H1 (cell line): ENCODE measurements around the gene GADL1. TPM values are rescaled to one million over a fixed set of nuclear protein-coding genes. Genes with fewer than 3 reads are reported as not detected.

ENCODE experiments used
- CTCF ChIA-PET: fragments of 300-600 bp; sonication (Branson Sonifier 250); formaldehyde crosslinking; loops from one replicate; lab custom pipeline; 2021; ENCODE audit not compliant: partially characterized antibody; lab: Charles Lee
- POLR2A ChIA-PET: fragments of 300-600 bp; sonication (Branson Sonifier 250); formaldehyde crosslinking; loops from one replicate; lab custom pipeline; 2021; ENCODE audit warnings: inconsistent platforms; ENCODE audit not compliant: partially characterized antibody; lab: Charles Lee
- DNase-seq, 2 experiments: peaks; one replicate each; pipeline versions ENCODE4 v3.0.0 to v3.0.0-alpha.2; 2010 to 2022; ENCODE audit warnings: low spot score in 2 of 2, low read depth in 1 of 2, mixed read lengths in 1 of 2
- FAIRE-seq: peaks from 2 replicates; lab custom pipeline; 2011; peaks lifted over from hg19 to GRCh38; lab: Jason Lieb, UNC
- H2AFZ ChIP-seq: 2 replicates; pipeline ENCODE4 v1.8.1; 2012; ENCODE audit warnings: low read length, inconsistent platforms
- H2AK5ac ChIP-seq: 2 replicates; pipeline ENCODE4 v1.6.1; 2013; ENCODE audit warnings: low read depth, low read length
- H2BK120ac ChIP-seq: replicated peaks from 2 replicates; pipeline ENCODE3; 2013; ENCODE audit warnings: low read depth, low read length, inconsistent platforms
- H2BK12ac ChIP-seq: 2 replicates; pipeline ENCODE4 v1.6.1; 2013; ENCODE audit warnings: low read depth, low read length
- H2BK15ac ChIP-seq: 2 replicates; pipeline ENCODE4 v1.6.1; 2013; ENCODE audit warnings: low read length
- H2BK20ac ChIP-seq: 2 replicates; pipeline ENCODE4 v1.6.1; 2013; ENCODE audit warnings: low read length
- H2BK5ac ChIP-seq: 2 replicates; pipeline ENCODE4 v1.6.1; 2013; ENCODE audit warnings: low read depth, low read length
- H3K14ac ChIP-seq: 2 replicates; pipeline ENCODE4 v1.6.1; 2013; ENCODE audit warnings: inconsistent platforms; ENCODE audit not compliant: insufficient read length
- H3K18ac ChIP-seq: 2 replicates; pipeline ENCODE4 v1.6.1; 2013; ENCODE audit warnings: low read length; ENCODE audit errors: extremely low read depth
- H3K23ac ChIP-seq: 2 replicates; pipeline ENCODE4 v1.6.1; 2013; ENCODE audit warnings: inconsistent platforms; ENCODE audit not compliant: insufficient read length
- H3K23me2 ChIP-seq: 2 replicates; pipeline ENCODE4 v1.6.1; 2013; ENCODE audit warnings: low read depth, low read length
- H3K27ac ChIP-seq: 2 replicates; pipeline ENCODE4 v1.6.1; 2011; ENCODE audit warnings: low read depth, low read length, inconsistent platforms
- H3K27me3 ChIP-seq, 4 experiments: replicated peaks in 1 of 4; 1 replicate in 1 of 4; 2 replicates in 3 of 4; pipeline versions ENCODE4 v1.6.1 to v1.8.1; 2011 to 2013; ENCODE audit warnings: low read length in 3 of 4, mild to moderate bottlenecking in 3 of 4, inconsistent platforms in 2 of 4, mixed read lengths in 2 of 4, moderate library complexity in 1 of 4; ENCODE audit not compliant: control insufficient read depth in 3 of 4, insufficient read depth in 3 of 4; ENCODE audit errors: extremely low read depth in 1 of 4
- H3K36me3 ChIP-seq, 4 experiments: 2 replicates each; pipeline versions ENCODE4 v1.6.1 to v1.8.1; 2011 to 2013; ENCODE audit warnings: mild to moderate bottlenecking in 4 of 4, low read length in 3 of 4, moderate library complexity in 2 of 4, control low read depth in 1 of 4, inconsistent platforms in 1 of 4; ENCODE audit not compliant: insufficient read depth in 4 of 4, control insufficient read depth in 2 of 4
- H3K4ac ChIP-seq: replicated peaks from 2 replicates; pipeline ENCODE3; 2013; ENCODE audit warnings: low read length, low read depth, mixed read lengths, inconsistent platforms; ENCODE audit not compliant: insufficient read length
- H3K4me1 ChIP-seq, 4 experiments: replicated peaks in 1 of 4; 1 replicate in 1 of 4; 2 replicates in 3 of 4; pipeline versions ENCODE4 v1.6.1 to v1.8.1; 2011 to 2013; ENCODE audit warnings: low read length in 3 of 4, inconsistent platforms in 2 of 4, mixed read lengths in 1 of 4; ENCODE audit not compliant: insufficient read depth in 4 of 4, control insufficient read depth in 3 of 4
- H3K4me2 ChIP-seq, 2 experiments: 2 replicates each; pipeline versions ENCODE4 v1.6.1 to v1.8.1; 2011 to 2013; ENCODE audit warnings: low read depth in 2 of 2, low read length in 2 of 2, control low read depth in 1 of 2, inconsistent platforms in 1 of 2, mild to moderate bottlenecking in 1 of 2; ENCODE audit not compliant: insufficient read depth in 1 of 2
- H3K4me3 ChIP-seq, 4 experiments: fragments of 200-600, 300-600 bp in 1 of 4; sonication (generic), shearing (Covaris generic), sonication (Bioruptor Twin) in 1 of 4; 2 replicates each; pipeline versions ENCODE4 v1.5.1 to v1.8.1; 2011 to 2016; ENCODE audit warnings: low read length in 4 of 4, low read depth in 3 of 4, control low read depth in 2 of 4, inconsistent platforms in 2 of 4, mild to moderate bottlenecking in 2 of 4, mixed read lengths in 1 of 4, moderate library complexity in 1 of 4; ENCODE audit not compliant: insufficient read depth in 2 of 4; ENCODE audit errors: extremely low read depth in 1 of 4
- H3K56ac ChIP-seq: replicated peaks from 2 replicates; pipeline ENCODE3; 2013; ENCODE audit warnings: low read depth, mild to moderate bottlenecking, mixed read lengths, low read length, inconsistent platforms; ENCODE audit not compliant: insufficient read length
- H3K79me1 ChIP-seq: 2 replicates; pipeline ENCODE4 v1.6.1; 2013; ENCODE audit warnings: low read depth, low read length, control low read depth
- H3K79me2 ChIP-seq, 2 experiments: 2 replicates each; pipeline versions ENCODE4 v1.6.1 to v1.8.1; 2012 to 2013; ENCODE audit warnings: low read length in 2 of 2, mild to moderate bottlenecking in 2 of 2, inconsistent platforms in 1 of 2; ENCODE audit not compliant: insufficient read depth in 2 of 2, control insufficient read depth in 1 of 2
- H3K9ac ChIP-seq, 4 experiments: replicated peaks in 1 of 4; 1 replicate in 1 of 4; 2 replicates in 3 of 4; pipeline versions ENCODE4 v1.6.1 to v1.8.1; 2011 to 2013; ENCODE audit warnings: low read depth in 3 of 4, low read length in 3 of 4, control low read depth in 2 of 4, mild to moderate bottlenecking in 2 of 4, moderate library complexity in 2 of 4, inconsistent platforms in 1 of 4; ENCODE audit errors: extremely low read depth in 1 of 4
- H3K9me3 ChIP-seq, 2 experiments: 2 replicates each; pipeline versions ENCODE4 v1.6.1 to v1.8.1; 2012 to 2013; ENCODE audit warnings: mild to moderate bottlenecking in 2 of 2, moderate library complexity in 2 of 2, control low read depth in 1 of 2, inconsistent platforms in 1 of 2, low read depth in 1 of 2, low read length in 1 of 2, mixed read lengths in 1 of 2; ENCODE audit not compliant: insufficient read depth in 2 of 2
- H4K20me1 ChIP-seq, 2 experiments: replicated peaks in 1 of 2; 2 replicates each; pipeline versions ENCODE3 to v1.8.1; 2011 to 2013; ENCODE audit warnings: inconsistent platforms in 2 of 2, low read length in 2 of 2, mild to moderate bottlenecking in 1 of 2; ENCODE audit not compliant: insufficient read depth in 2 of 2, control insufficient read depth in 1 of 2
- H4K5ac ChIP-seq: 2 replicates; pipeline ENCODE4 v1.6.1; 2013; ENCODE audit warnings: low read length, low read depth, mixed read lengths, inconsistent platforms; ENCODE audit not compliant: insufficient read length
- H4K8ac ChIP-seq: 2 replicates; pipeline ENCODE4 v1.8.0; 2013; ENCODE audit warnings: mild to moderate bottlenecking, moderate library complexity, low read length, inconsistent platforms; ENCODE audit not compliant: insufficient read depth; ENCODE audit errors: extremely low read depth
- H4K91ac ChIP-seq: replicated peaks from 2 replicates; pipeline ENCODE3; 2013; ENCODE audit warnings: low read length, mixed read lengths, inconsistent platforms; ENCODE audit not compliant: insufficient read length
- ASH2L ChIP-seq: fragments of 200-600, 300-600 bp; sonication (generic); IDR thresholded peaks from one replicate; pipeline ENCODE4 v1.7.1; 2017; ENCODE audit warnings: low read length
- BACH1 ChIP-seq: IDR thresholded peaks from 2 replicates; pipeline ENCODE4 v1.6.1; 2012; ENCODE audit warnings: low read length, improper control_type of control experiment
- BCL11A ChIP-seq, 2 experiments: IDR thresholded peaks; one replicate each; pipeline ENCODE4 v1.6.1; 2011; ENCODE audit warnings: low read depth in 2 of 2, low read length in 2 of 2, mild to moderate bottlenecking in 2 of 2
- CTBP2 ChIP-seq: IDR thresholded peaks from 2 replicates; pipeline ENCODE4 v1.7.0; 2011; ENCODE audit warnings: borderline replicate concordance, mild to moderate bottlenecking, moderate library complexity, mixed read lengths, low read length; ENCODE audit not compliant: insufficient read depth, insufficient read length
- POLR2A ChIP-seq, 2 experiments: IDR thresholded peaks; 1 replicate in 1 of 2; 2 replicates in 1 of 2; pipeline ENCODE4 v1.6.1; 2011; ENCODE audit warnings: low read depth in 2 of 2, low read length in 2 of 2, mild to moderate bottlenecking in 2 of 2; ENCODE audit errors: control extremely low read depth in 1 of 2
- RBBP5 ChIP-seq: IDR thresholded peaks from 2 replicates; pipeline ENCODE4 v1.7.1; 2012; ENCODE audit warnings: low read depth, mild to moderate bottlenecking, inconsistent platforms, low read length, moderate library complexity, borderline replicate concordance
- SIN3A ChIP-seq, 2 experiments: IDR thresholded peaks in 1 of 2; conservative IDR thresholded peaks in 1 of 2; 2 replicates each; pipeline ENCODE4 v1.6.1; 2011 to 2012; ENCODE audit warnings: low read length in 2 of 2, improper control_type of control experiment in 1 of 2, low read depth in 1 of 2, mild to moderate bottlenecking in 1 of 2
- SIRT6 ChIP-seq: IDR thresholded peaks from one replicate; pipeline ENCODE4 v1.7.1; 2012; ENCODE audit warnings: low read length, inconsistent platforms
- SIX5 ChIP-seq: IDR thresholded peaks from 2 replicates; pipeline ENCODE4 v1.6.1; 2011; ENCODE audit warnings: mild to moderate bottlenecking, low read depth, low read length
- TEAD4 ChIP-seq: IDR thresholded peaks from 2 replicates; pipeline ENCODE4 v1.6.1; 2012; ENCODE audit warnings: low read depth, low read length, inconsistent platforms, mixed read lengths
- WGBS, 2 experiments: shearing (Covaris generic) in 1 of 2; methylation state at CpG; one replicate each; pipeline versions ENCODE4 v1.1.6 to v1.1.7; 2013 to 2015; ENCODE audit warnings: low lambda C conversion rate in 2 of 2, mixed read lengths in 2 of 2, inconsistent platforms in 1 of 2, low coverage in 1 of 2, missing lambda C conversion rate in 1 of 2; ENCODE audit not compliant: insufficient replicate concordance in 2 of 2, insufficient coverage in 1 of 2, insufficient read length in 1 of 2; ENCODE audit errors: extremely low coverage in 1 of 2, missing lambda C conversion rate in 1 of 2; 5-methylcytosine and 5-hydroxymethylcytosine counted together
- polyA plus RNA-seq, 7 experiments: library from polyadenylated mRNA; depleted of rRNA in 3 of 7; stranded (reverse) in 5 of 7; unstranded in 2 of 7; fragments of >200 nt in 5 of 7; fragments of 200-250 nt in 2 of 7; gene quantifications; 1 replicate in 5 of 7; 2 replicates in 1 of 7; 4 replicates in 1 of 7; pipeline versions ENCODE4 v1.2.1 to v1.2.3, GENCODE V29; 2011 to 2013; ENCODE audit warnings: missing spikeins in 2 of 7, mixed read lengths in 2 of 7
- total RNA-seq: library from RNA; stranded (reverse); fragmentation: NEBNext Ultra II Directional; extraction: Animal tissue kit (Norgen Biotek cat#: 25700); gene quantifications from 2 replicates; pipeline ENCODE4 v1.2.1, GENCODE V29; 2021
- TF ChIP-seq, protein P1 (sequence below): IDR thresholded peaks from 2 replicates; pipeline ENCODE4 v1.6.1; 2011; ENCODE audit warnings: low read length, improper control_type of control experiment
- TF ChIP-seq, protein P2 (sequence below): IDR thresholded peaks from 2 replicates; pipeline ENCODE4 v1.6.1; 2011; ENCODE audit warnings: low read depth, mild to moderate bottlenecking, low read length; ENCODE audit not compliant: insufficient read depth

Gene GADL1
- total and polyA plus RNA-seq, 2 of the 8 experiments (the other 6 are each of a cell fraction or from before 2014, with no cell fraction given): 0.03 to 0.30 TPM

GRCh38 chr3:30760040-30760695 lies 134.3 kb downstream of the GADL1 start:
- H2BK15ac ChIP-seq: no peak overlapping the region
- no peak overlapping the region for H4K5ac ChIP-seq
- H3K27me3 ChIP-seq: no peaks in the 10 kb centered on the region
- no peaks in the 10 kb centered on the region for H3K4me1 ChIP-seq
- H3K23ac ChIP-seq: no peak overlapping the region
- H2BK20ac ChIP-seq: no peak overlapping the region
- no peaks in the 10 kb centered on the region for H4K20me1 ChIP-seq
- H3K18ac ChIP-seq: no peak overlapping the region
- H2BK5ac ChIP-seq: no peak overlapping the region
- H2BK120ac ChIP-seq: no peak overlapping the region
- no peak for FAIRE-seq
- H2AFZ ChIP-seq: no peak overlapping the region
- no peak overlapping the region for H4K91ac ChIP-seq
- no peaks in the 10 kb centered on the region for H3K79me2 ChIP-seq
- H3K14ac ChIP-seq: no peak overlapping the region
- no peak overlapping the region for H3K4me2 ChIP-seq
- no peak overlapping the region for H4K8ac ChIP-seq
- no peak overlapping the region for H2AK5ac ChIP-seq
- H3K79me1 ChIP-seq: no peaks in the 10 kb centered on the region
- no peak overlapping the region for H3K4me3 ChIP-seq
- no peaks in the 10 kb centered on the region for H3K36me3 ChIP-seq
- H2BK12ac ChIP-seq: no peak overlapping the region
- no peak for DNase-seq
- WGBS, 2 experiments: 91% methylated on average over 3 of the region's 3 CpGs; no CpG with 5 or more reads in 1 of the 2 experiments
- CTCF ChIA-PET: interaction anchor here (1.4 to 7.9 kb wide), 3 partner anchors 8 to 450 kb away, joined by 5 to 52 read pairs (median 6); no protein-coding TSS in a partner anchor
- H3K23me2 ChIP-seq: no peaks in the 10 kb centered on the region
- no peak overlapping the region for H3K4ac ChIP-seq
- H3K9me3 ChIP-seq: no peaks in the 10 kb centered on the region
- H3K27ac ChIP-seq: no peak overlapping the region
- no peak overlapping the region for H3K9ac ChIP-seq
- POLR2A ChIA-PET: no interaction called here
- H3K56ac ChIP-seq: no peak overlapping the region
- TF ChIP-seq BCL11A (IDR thresholded peaks at IDR 0.05; ENCODE audit: low read depth in 2 of 2, low read length in 2 of 2): no peak
- TF ChIP-seq, protein P1, sequence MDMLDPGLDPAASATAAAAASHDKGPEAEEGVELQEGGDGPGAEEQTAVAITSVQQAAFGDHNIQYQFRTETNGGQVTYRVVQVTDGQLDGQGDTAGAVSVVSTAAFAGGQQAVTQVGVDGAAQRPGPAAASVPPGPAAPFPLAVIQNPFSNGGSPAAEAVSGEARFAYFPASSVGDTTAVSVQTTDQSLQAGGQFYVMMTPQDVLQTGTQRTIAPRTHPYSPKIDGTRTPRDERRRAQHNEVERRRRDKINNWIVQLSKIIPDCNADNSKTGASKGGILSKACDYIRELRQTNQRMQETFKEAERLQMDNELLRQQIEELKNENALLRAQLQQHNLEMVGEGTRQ: no peak
- no peak for TF ChIP-seq RBBP5
- TF ChIP-seq, protein P2, sequence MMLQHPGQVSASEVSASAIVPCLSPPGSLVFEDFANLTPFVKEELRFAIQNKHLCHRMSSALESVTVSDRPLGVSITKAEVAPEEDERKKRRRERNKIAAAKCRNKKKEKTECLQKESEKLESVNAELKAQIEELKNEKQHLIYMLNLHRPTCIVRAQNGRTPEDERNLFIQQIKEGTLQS: no peak
- TF ChIP-seq SIRT6: no peak
- TF ChIP-seq BACH1: no peak
- no peak for TF ChIP-seq POLR2A (IDR thresholded peaks at IDR 0.05; ENCODE audit: control extremely low read depth in 1 of 2, low read depth in 2 of 2, low read length in 2 of 2)
- TF ChIP-seq TEAD4: no peak
- TF ChIP-seq CTBP2: no peak
- TF ChIP-seq SIX5: no peak
- no peak for TF ChIP-seq SIN3A (conservative IDR thresholded peaks at IDR 0.05 in 1 of 2, IDR thresholded peaks at IDR 0.05 in 1 of 2; ENCODE audit: low read depth in 1 of 2, low read length in 2 of 2)
- TF ChIP-seq ASH2L: no peak
